Osteocyte (in vitro differentiated cells): Measurements from ENCODE around the gene WDR73. TPM values are rescaled to one million over a fixed set of nuclear protein-coding genes. Genes with fewer than 3 reads are reported as not detected.
A peak's percentile ranks its signal among the peaks of the same experiment; 100 is the strongest.

Experiments used
- DNase-seq: peaks from one replicate; pipeline ENCODE4 v3.0.0; 2021; ENCODE audit warnings: mixed read lengths; ENCODE audit not compliant: unreplicated experiment; ENCODE audit errors: extremely low spot score
- H3K27ac Mint-ChIP-seq: one replicate; pipeline ENCODE4 v1.8.0; 2021; ENCODE audit warnings: mild to moderate bottlenecking, mixed read lengths; ENCODE audit not compliant: unreplicated experiment
- H3K27me3 Mint-ChIP-seq: one replicate; pipeline ENCODE4 v1.8.0; 2021; ENCODE audit warnings: mixed read lengths; ENCODE audit not compliant: unreplicated experiment
- H3K36me3 Mint-ChIP-seq: one replicate; pipeline ENCODE4 v1.8.0; 2021; ENCODE audit warnings: mixed read lengths; ENCODE audit not compliant: unreplicated experiment
- H3K4me1 Mint-ChIP-seq: one replicate; pipeline ENCODE4 v1.8.0; 2021; ENCODE audit warnings: mixed read lengths; ENCODE audit not compliant: unreplicated experiment
- H3K4me3 Mint-ChIP-seq: one replicate; pipeline ENCODE4 v1.8.0; 2021; ENCODE audit warnings: mild to moderate bottlenecking, moderate library complexity, mixed read lengths; ENCODE audit not compliant: unreplicated experiment
- H3K9me3 Mint-ChIP-seq: one replicate; pipeline ENCODE4 v1.8.0; 2021; ENCODE audit warnings: mixed read lengths; ENCODE audit not compliant: unreplicated experiment
- total RNA-seq: library from RNA; stranded (reverse); gene quantifications from 2 replicates; pipeline ENCODE4 v1.2.1, GENCODE V29; 2021
- TF ChIP-seq, protein P1 (sequence below): fragments of 200-600 bp; sonication (generic); IDR thresholded peaks from 2 replicates; pipeline ENCODE4 v1.5.0; 2021; ENCODE audit warnings: antibody characterized with exemption, mild to moderate bottlenecking, moderate library complexity

Gene WDR73
- total RNA-seq, 1 donor from 2014 or later = 22.2 TPM

GRCh38 chr15:84598993-84599392 lies 55.1 kb downstream of the WDR73 start:
- peaks cover 4% of the 10 kb centered on the region for H3K36me3 Mint-ChIP-seq
- H3K4me1 Mint-ChIP-seq = peaks cover 25% of the 10 kb centered on the region
- H3K9me3 Mint-ChIP-seq = no peaks in the 10 kb centered on the region
- peak overlapping the region; percentile 42 for H3K4me3 Mint-ChIP-seq
- H3K27me3 Mint-ChIP-seq = peaks cover 8% of the 10 kb centered on the region
- DNase-seq = no peak
- no peak overlapping the region for H3K27ac Mint-ChIP-seq
- TF ChIP-seq, protein P1, sequence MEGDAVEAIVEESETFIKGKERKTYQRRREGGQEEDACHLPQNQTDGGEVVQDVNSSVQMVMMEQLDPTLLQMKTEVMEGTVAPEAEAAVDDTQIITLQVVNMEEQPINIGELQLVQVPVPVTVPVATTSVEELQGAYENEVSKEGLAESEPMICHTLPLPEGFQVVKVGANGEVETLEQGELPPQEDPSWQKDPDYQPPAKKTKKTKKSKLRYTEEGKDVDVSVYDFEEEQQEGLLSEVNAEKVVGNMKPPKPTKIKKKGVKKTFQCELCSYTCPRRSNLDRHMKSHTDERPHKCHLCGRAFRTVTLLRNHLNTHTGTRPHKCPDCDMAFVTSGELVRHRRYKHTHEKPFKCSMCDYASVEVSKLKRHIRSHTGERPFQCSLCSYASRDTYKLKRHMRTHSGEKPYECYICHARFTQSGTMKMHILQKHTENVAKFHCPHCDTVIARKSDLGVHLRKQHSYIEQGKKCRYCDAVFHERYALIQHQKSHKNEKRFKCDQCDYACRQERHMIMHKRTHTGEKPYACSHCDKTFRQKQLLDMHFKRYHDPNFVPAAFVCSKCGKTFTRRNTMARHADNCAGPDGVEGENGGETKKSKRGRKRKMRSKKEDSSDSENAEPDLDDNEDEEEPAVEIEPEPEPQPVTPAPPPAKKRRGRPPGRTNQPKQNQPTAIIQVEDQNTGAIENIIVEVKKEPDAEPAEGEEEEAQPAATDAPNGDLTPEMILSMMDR = peak; percentile 72

DNA sequence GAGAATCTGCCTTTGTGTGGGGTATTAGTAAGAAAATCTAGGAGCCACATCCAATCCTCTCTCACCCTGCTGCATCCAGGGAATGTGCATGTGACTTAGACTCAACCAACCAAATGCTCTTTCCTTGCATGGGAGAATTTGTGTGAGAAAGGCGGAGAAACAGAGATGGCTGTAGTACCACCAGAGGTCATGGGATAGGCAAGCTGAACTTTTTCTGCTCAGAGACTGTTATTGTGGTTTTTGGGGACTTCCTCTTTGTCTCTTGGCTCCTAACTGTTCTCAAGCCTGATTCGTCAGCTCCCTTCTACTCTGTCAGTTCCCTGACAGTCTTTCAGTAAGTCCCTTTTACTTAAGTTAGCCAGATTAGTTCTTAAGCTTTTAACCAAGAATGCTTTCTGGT lies 55.8 kb downstream of the WDR73 start:
- no peak for DNase-seq
- TF ChIP-seq, protein P1 = no peak
- no peak overlapping the region for H3K4me3 Mint-ChIP-seq
- H3K27ac Mint-ChIP-seq = no peak overlapping the region
- peaks cover 14% of the 10 kb centered on the region for H3K27me3 Mint-ChIP-seq
- H3K36me3 Mint-ChIP-seq = peaks cover 2% of the 10 kb centered on the region
- no peaks in the 10 kb centered on the region for H3K9me3 Mint-ChIP-seq
- H3K4me1 Mint-ChIP-seq = peaks cover 22% of the 10 kb centered on the region

DNA sequence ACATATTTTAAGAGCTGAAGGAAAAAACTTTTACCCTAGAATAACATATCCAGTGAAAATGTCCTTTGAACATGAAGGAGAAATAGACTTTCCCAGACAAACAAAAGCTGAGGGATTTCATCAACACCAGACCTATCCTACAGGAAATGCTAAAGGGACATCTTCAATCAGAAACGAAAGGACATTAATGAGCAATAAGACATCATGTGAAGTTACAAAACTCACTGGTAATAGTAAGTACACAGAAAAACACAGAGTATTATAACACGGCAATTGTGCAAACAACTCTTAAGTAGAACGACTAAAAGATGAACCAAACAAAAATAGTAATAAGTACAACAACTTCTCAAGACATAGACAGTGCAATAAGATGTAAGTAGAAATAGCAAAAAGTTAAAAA lies 56.8 kb downstream of the WDR73 start:
- no peaks in the 10 kb centered on the region for H3K36me3 Mint-ChIP-seq
- no peak for DNase-seq
- TF ChIP-seq, protein P1 = no peak
- H3K9me3 Mint-ChIP-seq = no peaks in the 10 kb centered on the region
- H3K4me1 Mint-ChIP-seq = peaks cover 14% of the 10 kb centered on the region
- peak overlapping the region; percentile 70 for H3K4me3 Mint-ChIP-seq
- peak overlapping the region; percentile 79 for H3K27ac Mint-ChIP-seq
- H3K27me3 Mint-ChIP-seq = peaks cover 23% of the 10 kb centered on the region

GRCh38 chr15:84595660-84596059 lies 58.4 kb downstream of the WDR73 start:
- H3K36me3 Mint-ChIP-seq = no peaks in the 10 kb centered on the region
- no peak overlapping the region for H3K4me3 Mint-ChIP-seq
- H3K9me3 Mint-ChIP-seq = no peaks in the 10 kb centered on the region
- DNase-seq = no peak
- TF ChIP-seq, protein P1 = no peak
- peaks cover 28% of the 10 kb centered on the region for H3K27me3 Mint-ChIP-seq
- peaks cover 7% of the 10 kb centered on the region for H3K4me1 Mint-ChIP-seq
- no peak overlapping the region for H3K27ac Mint-ChIP-seq

DNA sequence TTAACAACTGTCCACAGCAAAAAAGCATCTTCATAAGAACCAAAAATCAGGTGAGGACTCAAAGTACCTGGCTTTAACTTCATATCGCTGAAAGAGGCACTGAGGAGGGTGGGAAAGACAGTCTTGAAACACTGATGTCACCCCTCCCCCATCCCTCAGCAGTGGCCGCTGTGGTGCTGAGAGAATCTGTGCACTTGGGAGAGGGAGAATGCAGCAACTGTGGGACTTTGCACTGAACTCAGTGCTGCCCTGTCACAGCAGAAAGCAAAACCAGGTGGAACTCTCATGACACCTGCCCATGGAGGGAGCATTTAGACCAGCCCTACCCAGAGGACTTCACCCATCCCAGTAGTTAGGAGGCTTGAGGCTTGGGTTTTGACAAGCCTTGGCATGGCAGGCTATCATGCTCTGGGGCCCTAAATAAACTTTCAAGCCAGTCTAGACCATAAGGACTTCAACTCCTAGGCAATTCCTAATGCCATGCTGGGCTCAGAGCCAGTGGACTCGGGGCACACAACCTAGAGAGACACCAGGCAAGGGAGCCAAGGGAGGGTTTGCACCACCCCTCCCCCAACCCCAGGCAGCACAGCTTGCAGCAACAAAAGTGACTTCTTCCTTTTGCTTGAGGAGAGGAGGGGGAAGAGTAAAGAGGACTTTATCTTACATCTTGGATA lies 59.3 kb downstream of the WDR73 start:
- H3K4me1 Mint-ChIP-seq = peaks cover 5% of the 10 kb centered on the region
- no peaks in the 10 kb centered on the region for H3K9me3 Mint-ChIP-seq
- peaks cover 28% of the 10 kb centered on the region for H3K27me3 Mint-ChIP-seq
- no peak for DNase-seq
- TF ChIP-seq, protein P1 = no peak
- no peak overlapping the region for H3K27ac Mint-ChIP-seq
- no peaks in the 10 kb centered on the region for H3K36me3 Mint-ChIP-seq
- no peak overlapping the region for H3K4me3 Mint-ChIP-seq
